ENCODE measurements around the gene LIN7B. TPM values are rescaled to one million over a fixed set of nuclear protein-coding genes. Genes with fewer than 3 reads are reported as not detected.

Gene LIN7B
- total RNA-seq, result 18.3 TPM

- Histone ChIP-seq H3K9me3 (ENCODE audit: control insufficient read depth in 3 of 3, low read length in 3 of 3) (no peaks in the 10 kb centered on the region), H3K36me3 (ENCODE audit: control insufficient read depth in 3 of 3, insufficient read depth in 3 of 3, low read length in 3 of 3) (peaks cover 3 to 11% (median 7%) of the 10 kb centered on the region in 3 donors), H3K27ac (ENCODE audit: low read depth, low read length) (peak within 1 kb of the TSS; percentile 6), H3K27me3 (ENCODE audit: control insufficient read depth in 3 of 3, insufficient read depth in 3 of 3, low read length in 3 of 3) (no peaks in the 10 kb centered on the region), H3K4me3 (ENCODE audit: low read length in 3 of 3) (peak within 1 kb of the TSS; percentile 68 to 86 (median 79)), H3K9ac (ENCODE audit: low read depth in 1 of 3, low read length in 3 of 3) (peak within 1 kb of the TSS; percentile 68 to 87 (median 78)), H3K4me1 (ENCODE audit: control insufficient read depth in 3 of 3, insufficient read depth in 3 of 3, low read length in 3 of 3) (peaks cover 38 to 59% (median 38%) of the 10 kb centered on the region in 3 donors)
Observed at GRCh38 chr19:49113762-49114629, at the start of gene LIN7B. TSS of gene LIN7B (plus strand) at chr19:49114370. CDS start at chr19:49114405, 35 bp downstream.

GRCh38 chr19:49064768-49065611 lies 49.2 kb upstream of the LIN7B start, which contains the start of gene NTF4:
TSS of gene NTF4 (minus strand) at chr19:49064818. CDS start at chr19:49061997, 2,821 bp downstream.
- Histone ChIP-seq H3K4me3 (ENCODE audit: low read length in 3 of 3) (peak within 1 kb of the TSS; percentile 60 to 70 (median 61)), H3K9ac (ENCODE audit: low read depth in 1 of 3, low read length in 3 of 3) (peak within 1 kb of the TSS; percentile 83 to 87 (median 86)), H3K27me3 (ENCODE audit: control insufficient read depth in 3 of 3, insufficient read depth in 3 of 3, low read length in 3 of 3) (peaks cover 0 to 11% (median 3%) of the 10 kb centered on the region in 3 donors), H3K4me1 (ENCODE audit: control insufficient read depth in 3 of 3, insufficient read depth in 3 of 3, low read length in 3 of 3) (peaks cover 35 to 43% (median 39%) of the 10 kb centered on the region in 3 donors), H3K36me3 (ENCODE audit: control insufficient read depth in 3 of 3, insufficient read depth in 3 of 3, low read length in 3 of 3) (peaks cover 0 to 3% (median under 1%) of the 10 kb centered on the region in 3 donors), H3K9me3 (ENCODE audit: control insufficient read depth in 3 of 3, low read length in 3 of 3) (no peaks in the 10 kb centered on the region), H3K27ac (ENCODE audit: low read depth, low read length) (peak within 1 kb of the TSS; percentile 97)

- Histone ChIP-seq H3K36me3 (ENCODE audit: control insufficient read depth in 3 of 3, insufficient read depth in 3 of 3, low read length in 3 of 3) (peaks cover 0 to 6% (median 3%) of the 10 kb centered on the region in 3 donors), H3K4me1 (ENCODE audit: control insufficient read depth in 3 of 3, insufficient read depth in 3 of 3, low read length in 3 of 3) (peaks cover 42 to 53% (median 49%) of the 10 kb centered on the region in 3 donors), H3K9ac (ENCODE audit: low read depth in 1 of 3, low read length in 3 of 3) (peak overlapping the region; percentile 83 to 87 (median 86)), H3K27me3 (ENCODE audit: control insufficient read depth in 3 of 3, insufficient read depth in 3 of 3, low read length in 3 of 3) (peaks cover 0 to 14% (median 10%) of the 10 kb centered on the region in 3 donors), H3K27ac (ENCODE audit: low read depth, low read length) (peak overlapping the region; percentile 97), H3K4me3 (ENCODE audit: low read length in 3 of 3) (peak overlapping the region; percentile 60 to 70 (median 61)), H3K9me3 (ENCODE audit: control insufficient read depth in 3 of 3, low read length in 3 of 3) (no peaks in the 10 kb centered on the region)
Observed at GRCh38 chr19:49065905-49066512, 48.2 kb upstream of the LIN7B start.

GRCh38 chr19:49067554-49067953 lies 46.6 kb upstream of the LIN7B start:
- H3K4me3 ChIP-seq (ENCODE audit: low read length in 3 of 3), result no peak overlapping the region
- peak overlapping the region; percentile 47 to 86 (median 61) for H3K9ac ChIP-seq (ENCODE audit: low read depth in 1 of 3, low read length in 3 of 3)
- peaks cover 0 to 17% (median 10%) of the 10 kb centered on the region in 3 donors for H3K27me3 ChIP-seq (ENCODE audit: control insufficient read depth in 3 of 3, insufficient read depth in 3 of 3, low read length in 3 of 3)
- H3K27ac ChIP-seq (ENCODE audit: low read depth, low read length), result peak overlapping the region; percentile 97
- H3K36me3 ChIP-seq (ENCODE audit: control insufficient read depth in 3 of 3, insufficient read depth in 3 of 3, low read length in 3 of 3), result peaks cover 0 to 6% (median 3%) of the 10 kb centered on the region in 3 donors
- H3K9me3 ChIP-seq (ENCODE audit: control insufficient read depth in 3 of 3, low read length in 3 of 3), result no peaks in the 10 kb centered on the region
- peaks cover 46 to 54% (median 52%) of the 10 kb centered on the region in 3 donors for H3K4me1 ChIP-seq (ENCODE audit: control insufficient read depth in 3 of 3, insufficient read depth in 3 of 3, low read length in 3 of 3)

- Histone ChIP-seq H3K9me3 (ENCODE audit: control insufficient read depth in 3 of 3, low read length in 3 of 3) (no peaks in the 10 kb centered on the region), H3K36me3 (ENCODE audit: control insufficient read depth in 3 of 3, insufficient read depth in 3 of 3, low read length in 3 of 3) (peaks cover 0 to 6% (median 3%) of the 10 kb centered on the region in 3 donors), H3K4me3 (ENCODE audit: low read length in 3 of 3) (peak overlapping the region in 1 of 3 donors; percentile 50), H3K27ac (ENCODE audit: low read depth, low read length) (peak overlapping the region; percentile 43), H3K9ac (ENCODE audit: low read depth in 1 of 3, low read length in 3 of 3) (no peak overlapping the region), H3K27me3 (ENCODE audit: control insufficient read depth in 3 of 3, insufficient read depth in 3 of 3, low read length in 3 of 3) (peaks cover 3 to 16% (median 15%) of the 10 kb centered on the region in 3 donors), H3K4me1 (ENCODE audit: control insufficient read depth in 3 of 3, insufficient read depth in 3 of 3, low read length in 3 of 3) (peaks cover 46 to 57% (median 55%) of the 10 kb centered on the region in 3 donors)
Observed at GRCh38 chr19:49069026-49069425, 45.1 kb upstream of the LIN7B start.

GRCh38 chr19:49070416-49070815 lies 43.8 kb upstream of the LIN7B start:
- H3K9me3 ChIP-seq (ENCODE audit: control insufficient read depth in 3 of 3, low read length in 3 of 3), result no peaks in the 10 kb centered on the region
- H3K9ac ChIP-seq (ENCODE audit: low read depth in 1 of 3, low read length in 3 of 3), result peak overlapping the region in 1 of 3 donors; percentile 23
- peak overlapping the region; percentile 88 for H3K27ac ChIP-seq (ENCODE audit: low read depth, low read length)
- peaks cover 0 to 6% (median 3%) of the 10 kb centered on the region in 3 donors for H3K36me3 ChIP-seq (ENCODE audit: control insufficient read depth in 3 of 3, insufficient read depth in 3 of 3, low read length in 3 of 3)
- H3K4me1 ChIP-seq (ENCODE audit: control insufficient read depth in 3 of 3, insufficient read depth in 3 of 3, low read length in 3 of 3), result peaks cover 54 to 60% (median 59%) of the 10 kb centered on the region in 3 donors
- H3K27me3 ChIP-seq (ENCODE audit: control insufficient read depth in 3 of 3, insufficient read depth in 3 of 3, low read length in 3 of 3), result peaks cover 3 to 14% (median 14%) of the 10 kb centered on the region in 3 donors
- H3K4me3 ChIP-seq (ENCODE audit: low read length in 3 of 3), result peak overlapping the region in 2 of 3 donors; percentile 29 to 50

- H3K36me3 ChIP-seq (ENCODE audit: control insufficient read depth in 3 of 3, insufficient read depth in 3 of 3, low read length in 3 of 3), result peaks cover 0 to 6% (median 3%) of the 10 kb centered on the region in 3 donors
- no peaks in the 10 kb centered on the region for H3K9me3 ChIP-seq (ENCODE audit: control insufficient read depth in 3 of 3, low read length in 3 of 3)
- peak overlapping the region; percentile 69 to 79 (median 70) for H3K9ac ChIP-seq (ENCODE audit: low read depth in 1 of 3, low read length in 3 of 3)
- peaks cover 3 to 14% (median 12%) of the 10 kb centered on the region in 3 donors for H3K27me3 ChIP-seq (ENCODE audit: control insufficient read depth in 3 of 3, insufficient read depth in 3 of 3, low read length in 3 of 3)
- H3K4me3 ChIP-seq (ENCODE audit: low read length in 3 of 3), result peak overlapping the region in 2 of 3 donors; percentile 67
- peak overlapping the region; percentile 88 for H3K27ac ChIP-seq (ENCODE audit: low read depth, low read length)
- peaks cover 45 to 51% (median 49%) of the 10 kb centered on the region in 3 donors for H3K4me1 ChIP-seq (ENCODE audit: control insufficient read depth in 3 of 3, insufficient read depth in 3 of 3, low read length in 3 of 3)
Observed at GRCh38 chr19:49071860-49072547, 42.2 kb upstream of the LIN7B start.

GRCh38 chr19:49073514-49074378 lies 40.4 kb upstream of the LIN7B start:
- Histone ChIP-seq H3K27me3 (ENCODE audit: control insufficient read depth in 3 of 3, insufficient read depth in 3 of 3, low read length in 3 of 3) (peaks cover 3 to 14% (median 12%) of the 10 kb centered on the region in 3 donors), H3K27ac (ENCODE audit: low read depth, low read length) (peak overlapping the region; percentile 93), H3K4me3 (ENCODE audit: low read length in 3 of 3) (peak overlapping the region; percentile 68 to 77 (median 71))

More at GRCh38 chr19:49073514-49074378, 40.4 kb upstream of the LIN7B start:
- Histone ChIP-seq H3K9me3 (ENCODE audit: control insufficient read depth in 3 of 3, low read length in 3 of 3) (no peaks in the 10 kb centered on the region), H3K36me3 (ENCODE audit: control insufficient read depth in 3 of 3, insufficient read depth in 3 of 3, low read length in 3 of 3) (peaks cover 0 to 6% (median 3%) of the 10 kb centered on the region in 3 donors), H3K9ac (ENCODE audit: low read depth in 1 of 3, low read length in 3 of 3) (peak overlapping the region; percentile 90 to 93 (median 90)), H3K4me1 (ENCODE audit: control insufficient read depth in 3 of 3, insufficient read depth in 3 of 3, low read length in 3 of 3) (peaks cover 30 to 40% (median 35%) of the 10 kb centered on the region in 3 donors)

Measured in skeletal muscle tissue (tissue), 4 donors.